Left cardiac atrium (tissue), 4 donors: ENCODE results near the gene AFG3L2. TPM values are rescaled to one million over a fixed set of nuclear protein-coding genes. Genes with fewer than 3 reads are reported as not detected.
"Not testable (repeated sequence)": the region's sequence is repeated elsewhere in the genome, so short reads cannot be mapped to it uniquely, and the experiment has no call there.

Experiments used
- ATAC-seq, 2 donors: fragments of 200-7000 bp; cut with Tn5 transposase; one replicate each; pipeline ENCODE4 v1.9.1; 2020; ENCODE audit warnings: mild to moderate bottlenecking in 2 of 2, moderate library complexity in 2 of 2
- DNase-seq: peaks from one replicate; pipeline ENCODE4 v3.0.0-alpha.2; 2020
- intact Hi-C, 2 donors: fragments of 100-400 bp; cut with DNase I; formaldehyde crosslinking; loops; one replicate each; pipeline versions ENCODE4 v1.14.1 to v1.15.1; 2022 to 2023
- long read RNA-seq: library from polyadenylated mRNA; unstranded; transcript quantifications from one replicate; pipeline ENCODE4 v2.0.0, GENCODE V29; 2021
- total RNA-seq, 2 donors: library from RNA; stranded (reverse); fragmentation: NEBNext Ultra II Directional; extraction: Animal tissue kit (Norgen Biotek cat#: 25700); gene quantifications; one replicate each; pipeline ENCODE4 v1.2.1, GENCODE V29; 2021
- donor health status: DM: no; HTN: yes; CAD: no.
- donor health status: DM: no; HTN: yes; CAD: no; lungs with severe emphysema.
- donor health status: DM: yes; HTN: yes; CAD: no.
- donor health status: Dilated cardiomyopathy.

AFG3L2 gene
- total RNA-seq: 10 to 100 TPM; 62.5 to 92.2 TPM
- long read RNA-seq, transcript AFG3L2-201 (17 exons, 3,247 nt): major isoform, 184 of 222 reads
- long read RNA-seq, partial matches to known transcripts: 9 of 222 reads
- long read RNA-seq, other reads (novel, unspliced or antisense): 29 of 222 reads

DNA sequence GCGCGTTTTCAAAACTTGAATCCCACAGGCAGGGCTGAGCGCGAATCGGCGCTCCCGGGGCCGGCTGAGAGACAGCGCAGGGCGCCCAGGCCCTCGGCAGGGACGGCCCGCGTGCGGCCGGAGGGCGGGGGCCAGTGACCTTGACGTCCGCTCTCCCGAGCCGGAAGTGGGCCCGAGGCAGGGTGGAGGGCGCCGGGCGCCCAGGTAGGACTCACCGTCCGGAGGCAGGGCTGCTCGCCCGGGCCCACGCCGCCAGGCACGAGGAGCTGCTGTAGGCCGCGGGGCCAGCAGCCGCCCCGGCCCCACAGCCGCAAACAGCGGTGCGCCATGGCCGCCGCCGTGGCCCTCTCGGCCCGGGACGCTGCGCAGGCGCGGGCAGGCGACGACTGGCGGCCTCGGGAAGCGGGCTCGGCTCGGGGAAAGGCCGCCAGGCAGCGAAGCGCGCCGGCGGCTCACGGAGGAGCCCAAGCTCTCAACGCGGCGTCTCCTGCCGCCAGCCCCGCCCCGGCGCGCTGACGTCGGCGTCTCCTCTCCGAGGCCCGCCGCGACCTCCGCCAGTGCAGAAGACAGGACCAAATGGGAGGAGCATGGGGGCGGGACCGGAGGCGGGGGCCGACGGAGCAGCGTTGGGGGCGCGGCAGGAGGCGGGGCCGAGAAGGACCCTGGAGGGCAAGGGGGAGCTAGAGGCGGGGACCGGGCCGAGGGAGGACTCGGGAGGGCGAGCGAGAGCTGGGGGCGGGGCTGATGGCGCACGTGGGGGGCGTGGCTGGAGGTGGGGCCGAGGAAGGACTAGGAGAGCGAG is at the start of gene AFG3L2:
Gene AFG3L2 (minus strand): TSS at position 474 of the 802 bp plus-strand sequence. CDS start 145 bp downstream, at position 329.
- intact Hi-C loops: loop anchor here (10.0 kb wide), 2 partner anchors 52 to 92 kb away; no protein-coding TSS in a partner anchor
- DNase-seq (peak; percentile 100), ATAC-seq (peak; percentile 94 to 96)

- intact Hi-C loops: no loop called here
- DNase-seq (no peak), ATAC-seq (no peak)
These were observed 47.2 kb upstream of the AFG3L2 start for GRCh38 chr18:12424252-12424651.

DNA sequence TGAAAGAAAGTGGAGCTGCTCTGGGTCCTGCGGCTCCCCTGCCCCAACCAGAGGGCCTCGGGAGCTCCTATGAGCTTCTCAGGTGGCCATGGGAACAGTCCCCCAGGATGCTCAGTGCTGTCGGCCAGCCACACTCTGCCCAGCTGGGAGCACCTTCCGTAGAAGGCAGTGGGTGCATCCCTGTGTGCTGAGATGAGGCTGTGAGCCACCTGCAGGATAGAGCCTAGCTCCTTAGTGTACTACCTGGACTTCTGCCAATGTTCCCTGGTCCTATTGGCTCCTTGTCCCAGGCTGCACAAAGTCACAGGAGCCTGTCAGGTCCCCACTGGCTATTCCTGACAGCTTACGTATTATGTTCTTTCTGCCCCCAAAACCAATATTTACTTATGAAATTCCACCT is 46.8 kb upstream of the AFG3L2 start:
- DNase-seq: no peak
- intact Hi-C loops: no loop called here
- ATAC-seq: no peak

DNA sequence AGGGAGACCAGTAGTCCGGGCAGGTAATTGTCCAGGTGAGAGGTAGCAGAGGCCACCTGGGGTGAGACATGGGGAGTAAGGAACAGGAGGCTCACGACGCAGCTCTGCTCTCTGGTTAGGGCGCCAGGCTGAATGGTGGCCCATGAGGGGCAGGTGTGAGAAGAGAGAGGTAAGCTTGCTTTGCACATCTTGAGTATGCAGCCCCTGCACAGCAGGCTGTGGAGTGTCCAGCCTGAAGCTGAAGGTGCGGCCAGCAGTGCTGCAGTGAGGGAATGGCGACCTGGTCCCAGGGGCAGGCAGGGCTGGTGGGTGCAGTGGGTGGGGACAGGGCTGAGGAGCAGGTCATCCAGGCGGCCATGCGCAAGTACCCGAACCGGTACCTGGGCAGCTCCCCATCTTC is 46.4 kb upstream of the AFG3L2 start:
- no peak for ATAC-seq
- DNase-seq: no peak
- intact Hi-C loops: no loop called here

- no peak for ATAC-seq
- DNase-seq: no peak
- intact Hi-C loops: no loop called here
These were observed 45.9 kb upstream of the AFG3L2 start for GRCh38 chr18:12422936-12423335.

- no peak for DNase-seq
- ATAC-seq: no peak
- intact Hi-C loops: no loop called here
These were observed 44.7 kb upstream of the AFG3L2 start for GRCh38 chr18:12421732-12422131.

GRCh38 chr18:12420821-12421421 is 43.9 kb upstream of the AFG3L2 start:
- DNase-seq (no peak), ATAC-seq (peak; percentile 55 to 66)
- intact Hi-C loops: no loop called here

DNA sequence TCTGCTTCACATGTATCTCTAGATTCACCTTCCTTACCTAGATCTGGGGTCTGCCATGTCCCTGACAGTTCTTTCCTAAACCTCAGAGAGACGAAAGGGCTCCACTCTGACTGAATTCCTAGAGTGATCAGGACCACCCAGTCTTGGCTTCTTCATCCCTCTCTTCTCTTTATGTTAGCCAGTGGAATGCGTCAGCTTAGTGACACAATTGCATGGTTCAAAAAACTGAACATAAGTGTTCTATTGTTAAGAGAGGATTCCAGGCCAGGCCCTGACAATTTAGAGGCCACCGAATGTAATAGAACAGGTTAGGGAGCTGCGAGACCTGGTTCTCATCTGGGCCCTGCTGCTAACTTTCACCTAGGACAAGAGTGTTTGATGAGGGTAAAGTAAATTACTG is 40.7 kb upstream of the AFG3L2 start:
- intact Hi-C loops: no loop called here
- no peak for ATAC-seq
- DNase-seq: no peak

DNA sequence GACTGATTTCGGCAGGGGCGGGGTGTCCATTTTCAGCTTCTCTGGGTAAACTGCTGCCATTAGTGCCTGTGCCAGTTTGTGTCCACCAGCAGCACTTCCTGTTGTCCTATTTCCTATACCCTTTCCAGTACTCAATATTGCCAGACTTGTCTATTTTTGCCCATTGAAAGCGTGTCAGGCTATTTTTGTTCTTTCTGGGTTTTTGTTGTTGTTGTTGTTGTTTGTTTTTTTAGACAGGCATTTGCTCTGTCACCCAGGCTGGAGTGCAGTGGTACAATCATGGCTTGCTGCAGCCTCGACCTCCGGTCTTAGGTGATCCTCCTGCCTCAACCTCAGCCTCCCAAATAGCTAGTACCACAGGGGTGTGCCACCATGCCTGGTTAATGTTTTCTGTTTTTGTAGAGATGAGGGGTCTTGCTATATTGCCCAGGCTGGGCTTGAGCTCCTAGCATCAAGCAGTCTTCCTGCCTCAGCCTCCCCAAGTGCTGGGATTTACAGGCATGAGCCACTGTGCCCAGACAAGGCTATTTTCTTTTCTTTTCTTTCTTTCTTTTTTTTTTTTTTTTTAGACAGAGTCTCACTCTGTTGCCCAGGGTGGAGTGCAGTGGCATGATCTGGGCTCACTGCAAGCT is 39.2 kb upstream of the AFG3L2 start:
- ATAC-seq: no peak
- intact Hi-C loops: no loop called here
- no peak for DNase-seq

DNA sequence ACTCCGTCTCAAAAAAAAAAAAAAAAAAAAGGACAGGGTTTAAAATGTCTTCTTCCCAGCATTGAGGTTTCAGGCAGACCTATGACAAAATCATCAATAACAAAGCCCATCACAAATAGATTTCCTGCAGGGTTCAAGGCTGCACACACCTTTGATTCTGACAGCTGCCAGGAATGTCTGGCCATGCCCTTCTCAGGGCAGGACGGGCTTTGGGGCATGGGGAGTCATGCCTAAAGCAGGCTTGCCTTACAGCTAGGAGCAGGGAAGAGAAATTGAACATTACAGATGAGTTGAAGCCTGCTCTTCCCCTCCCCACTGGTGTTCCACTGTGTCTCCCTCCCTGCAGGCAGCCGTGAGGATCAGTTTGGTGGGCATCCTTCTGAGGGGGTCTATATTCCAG is 34.4 kb upstream of the AFG3L2 start:
- ATAC-seq: no peak
- intact Hi-C loops: no loop called here
- no peak for DNase-seq

DNA sequence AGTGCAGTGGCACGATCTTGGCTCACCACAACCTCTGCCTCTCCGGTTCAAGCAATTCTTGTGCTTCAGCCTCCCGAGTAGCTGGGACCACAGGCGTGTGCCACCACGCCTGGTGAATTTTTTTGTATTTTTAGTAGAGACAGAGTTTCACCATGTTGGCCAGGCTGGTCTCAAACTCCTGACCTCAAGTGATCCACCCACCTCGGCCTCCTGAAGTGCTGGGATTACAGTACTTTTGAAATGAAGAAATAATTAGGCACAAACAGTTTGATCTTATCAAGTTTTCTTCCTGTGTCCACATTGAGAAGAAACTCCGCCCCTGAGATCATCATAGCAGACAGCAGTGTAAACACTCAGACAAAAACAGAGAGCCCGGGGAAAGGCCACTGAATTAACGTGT is 33.7 kb upstream of the AFG3L2 start:
- DNase-seq, intact Hi-C loops, ATAC-seq: not testable (repeated sequence)

GRCh38 chr18:12410081-12410481 is 33.1 kb upstream of the AFG3L2 start:
- no peak for DNase-seq
- intact Hi-C loops: no loop called here
- no peak for ATAC-seq

- ATAC-seq (no peak), DNase-seq (no peak)
- intact Hi-C loops: no loop called here
These were observed 32.4 kb upstream of the AFG3L2 start for GRCh38 chr18:12409469-12409868.

GRCh38 chr18:12408247-12408869 is 31.3 kb upstream of the AFG3L2 start:
- DNase-seq (no peak), ATAC-seq (peak in 1 of 2 donors; percentile 20)
- intact Hi-C loops: no loop called here

- intact Hi-C loops: no loop called here
- ATAC-seq (no peak), DNase-seq (no peak)
These were observed 29.5 kb upstream of the AFG3L2 start for GRCh38 chr18:12406371-12407111.

GRCh38 chr18:12405066-12405465 is 28.0 kb upstream of the AFG3L2 start:
- intact Hi-C loops: no loop called here
- ATAC-seq: no peak

DNA sequence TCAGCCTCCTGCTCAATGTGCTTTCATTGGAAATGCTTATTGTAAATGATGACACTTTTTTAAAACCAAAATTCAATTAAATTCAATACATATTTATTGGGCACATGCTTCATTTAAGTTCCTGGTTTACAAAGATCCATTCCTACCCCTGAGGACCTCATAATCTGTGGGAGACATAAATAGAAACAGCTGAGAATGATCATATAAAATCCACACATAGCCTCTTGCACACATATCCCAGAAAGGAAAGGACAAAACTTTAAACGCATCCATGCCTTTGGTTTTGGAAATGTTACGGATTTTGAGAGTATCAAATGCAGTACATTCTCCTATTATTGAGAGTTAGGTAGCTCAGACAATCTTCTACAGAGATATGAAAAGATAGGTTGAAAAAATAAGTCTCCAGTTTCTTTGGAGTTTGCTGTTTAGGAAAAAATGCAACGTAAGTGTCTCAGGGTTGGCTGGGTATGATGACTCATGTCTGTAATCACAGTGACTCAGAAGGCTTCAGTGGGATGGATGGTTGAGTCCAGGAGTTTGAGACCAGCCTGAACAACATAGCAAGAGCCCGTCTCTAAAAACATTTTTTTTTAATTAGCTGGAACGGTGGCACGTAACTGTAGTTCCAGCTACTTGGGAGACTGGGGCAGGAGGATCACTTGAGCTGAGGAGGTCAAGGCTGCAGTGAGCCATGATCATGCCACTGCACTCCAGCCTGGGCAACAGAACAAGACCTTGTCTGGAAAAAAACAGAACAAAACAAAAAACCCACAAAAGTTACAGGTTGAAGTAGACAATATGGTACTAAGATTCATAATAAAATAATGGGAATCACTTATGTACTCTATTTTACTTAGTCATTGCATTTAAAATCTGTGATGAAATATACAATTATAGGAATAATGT is 26.8 kb upstream of the AFG3L2 start:
- intact Hi-C loops: no loop called here
- peak in 1 of 2 donors; percentile 28 for ATAC-seq
- no peak for DNase-seq

More at GRCh38 chr18:12405066-12405465, 28.0 kb upstream of the AFG3L2 start:
- no peak for DNase-seq

- DNase-seq (no peak), ATAC-seq (no peak)
- intact Hi-C loops: no loop called here
These were observed 24.9 kb upstream of the AFG3L2 start for GRCh38 chr18:12401881-12402280.
